ENCODE data around the gene GREB1L.

Gene GREB1L

DNA sequence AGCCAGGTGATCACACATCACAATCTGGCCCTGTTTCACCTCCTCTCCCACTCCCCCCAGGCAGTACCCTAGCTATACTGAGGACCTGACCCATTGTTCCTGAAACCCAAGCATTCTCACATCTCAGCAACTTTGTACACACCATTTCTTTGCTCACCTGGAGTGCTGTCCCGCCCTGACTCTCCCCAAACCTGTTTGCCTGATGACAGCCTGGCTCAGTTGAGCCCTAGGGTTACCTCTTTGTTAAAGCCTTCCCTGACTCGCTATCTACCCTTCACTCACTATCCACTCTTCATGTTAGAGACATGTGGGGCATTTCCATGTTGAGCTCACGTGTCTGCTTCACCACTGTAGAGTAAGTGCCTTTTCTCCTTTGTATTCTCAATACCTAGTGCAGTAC, 49.1 kb downstream of the GREB1L start:
- Histone ChIP-seq H3K9ac (ENCODE audit: low read length) (no peak overlapping the region), H3K4me1 (ENCODE audit: control insufficient read depth, low read depth, low read length) (peaks cover 5% of the 10 kb centered on the region), H3K27ac (ENCODE audit: low read length) (no peak overlapping the region), H3K27me3 (ENCODE audit: control insufficient read depth, insufficient read depth, low read length) (no peaks in the 10 kb centered on the region), H3K9me3 (ENCODE audit: control insufficient read depth, low read depth, low read length) (no peaks in the 10 kb centered on the region), H3K36me3 (ENCODE audit: control insufficient read depth, low read depth, low read length) (no peaks in the 10 kb centered on the region), H3K4me3 (ENCODE audit: low read length) (no peak overlapping the region)

DNA sequence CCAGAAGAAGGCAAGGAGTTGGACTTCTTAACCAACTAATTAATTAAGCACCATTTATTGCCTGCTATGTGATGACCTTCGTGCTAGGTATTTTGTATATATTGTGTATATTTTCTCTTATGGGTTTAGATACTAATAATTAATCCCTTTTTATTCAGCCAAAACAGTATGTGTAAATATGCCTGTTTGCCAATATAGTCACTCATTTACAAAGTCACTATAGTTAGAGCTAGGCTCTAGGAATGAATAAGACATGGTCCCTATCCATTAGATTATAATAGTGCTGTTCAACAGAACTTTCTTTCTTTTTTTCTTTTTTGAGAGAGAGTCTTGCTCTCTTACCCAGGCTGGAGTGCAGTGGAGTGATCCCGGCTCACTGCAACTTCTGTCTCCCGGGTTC, 51.4 kb downstream of the GREB1L start:
- no peak overlapping the region for H3K4me3 ChIP-seq (ENCODE audit: low read length)
- peaks cover 5% of the 10 kb centered on the region for H3K4me1 ChIP-seq (ENCODE audit: control insufficient read depth, low read depth, low read length)
- H3K9me3 ChIP-seq (ENCODE audit: control insufficient read depth, low read depth, low read length) = no peaks in the 10 kb centered on the region
- no peak overlapping the region for H3K27ac ChIP-seq (ENCODE audit: low read length)
- H3K27me3 ChIP-seq (ENCODE audit: control insufficient read depth, insufficient read depth, low read length) = no peaks in the 10 kb centered on the region
- no peaks in the 10 kb centered on the region for H3K36me3 ChIP-seq (ENCODE audit: control insufficient read depth, low read depth, low read length)
- H3K9ac ChIP-seq (ENCODE audit: low read length) = no peak overlapping the region

DNA sequence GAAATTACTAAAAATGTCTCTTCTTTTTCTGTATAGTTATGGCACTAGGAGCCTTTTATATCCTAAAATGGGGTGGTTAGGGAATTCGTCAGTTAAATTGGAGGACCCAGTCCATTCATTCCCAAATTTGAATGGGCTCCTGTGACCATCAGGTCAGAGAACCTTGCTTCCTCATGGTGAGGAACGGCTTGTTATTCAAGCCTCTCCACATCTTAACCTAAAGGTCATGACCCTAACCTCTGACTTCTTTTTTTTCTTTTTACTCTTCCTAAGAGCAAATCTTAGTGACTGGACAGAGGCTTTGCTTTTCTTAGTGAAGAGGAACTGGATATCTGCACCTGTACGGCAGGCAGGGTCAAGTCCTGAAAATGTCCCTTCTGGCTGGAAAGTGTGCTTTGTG, 53.1 kb downstream of the GREB1L start:
- Histone ChIP-seq H3K27me3 (ENCODE audit: control insufficient read depth, insufficient read depth, low read length) (no peaks in the 10 kb centered on the region), H3K4me3 (ENCODE audit: low read length) (no peak overlapping the region), H3K9me3 (ENCODE audit: control insufficient read depth, low read depth, low read length) (no peaks in the 10 kb centered on the region), H3K9ac (ENCODE audit: low read length) (no peak overlapping the region), H3K36me3 (ENCODE audit: control insufficient read depth, low read depth, low read length) (no peaks in the 10 kb centered on the region), H3K4me1 (ENCODE audit: control insufficient read depth, low read depth, low read length) (peaks cover 8% of the 10 kb centered on the region), H3K27ac (ENCODE audit: low read length) (no peak overlapping the region)

DNA sequence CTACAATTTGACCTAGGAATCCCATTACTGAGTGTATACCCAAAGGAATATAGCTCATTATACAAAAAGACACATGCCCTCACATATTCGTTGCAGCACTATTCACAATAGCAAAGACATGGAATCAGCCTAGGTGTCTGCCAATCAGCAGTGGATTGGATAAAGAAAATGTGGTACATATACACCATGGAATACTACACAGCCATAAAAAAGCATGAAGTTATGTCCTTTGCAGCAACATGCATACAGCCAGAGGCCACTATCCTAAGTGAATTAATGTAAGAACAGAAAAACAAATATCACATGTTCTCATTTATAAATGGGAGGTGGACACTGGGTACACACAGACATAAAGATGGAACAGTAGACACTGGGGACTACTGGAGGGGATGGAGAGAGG, 54.0 kb downstream of the GREB1L start:
- H3K9ac ChIP-seq (ENCODE audit: low read length) = no peak overlapping the region
- no peak overlapping the region for H3K27ac ChIP-seq (ENCODE audit: low read length)
- H3K27me3 ChIP-seq (ENCODE audit: control insufficient read depth, insufficient read depth, low read length) = no peaks in the 10 kb centered on the region
- no peak overlapping the region for H3K4me3 ChIP-seq (ENCODE audit: low read length)
- no peaks in the 10 kb centered on the region for H3K9me3 ChIP-seq (ENCODE audit: control insufficient read depth, low read depth, low read length)
- no peaks in the 10 kb centered on the region for H3K36me3 ChIP-seq (ENCODE audit: control insufficient read depth, low read depth, low read length)
- H3K4me1 ChIP-seq (ENCODE audit: control insufficient read depth, low read depth, low read length) = peaks cover 17% of the 10 kb centered on the region

DNA sequence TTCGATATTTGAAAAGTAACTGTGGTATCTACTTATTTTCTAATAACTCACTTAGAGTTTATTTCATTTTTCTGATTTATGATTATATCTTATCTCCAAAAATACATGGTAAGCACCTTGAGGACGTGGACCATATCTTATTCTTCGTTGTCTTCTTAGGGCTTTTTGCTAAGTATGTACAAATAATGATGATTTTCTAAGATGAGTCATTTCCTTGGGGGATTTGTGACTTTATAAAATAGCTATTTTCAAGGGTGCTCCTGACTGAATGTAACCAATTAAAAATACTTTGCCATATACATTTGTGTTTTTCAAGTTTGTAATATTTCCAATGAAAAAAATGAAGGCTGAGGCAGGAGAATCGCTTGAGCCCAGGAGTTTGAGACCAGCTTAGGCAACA, 56.3 kb downstream of the GREB1L start:
- H3K9ac ChIP-seq (ENCODE audit: low read length) = no peak overlapping the region
- no peaks in the 10 kb centered on the region for H3K27me3 ChIP-seq (ENCODE audit: control insufficient read depth, insufficient read depth, low read length)
- no peaks in the 10 kb centered on the region for H3K36me3 ChIP-seq (ENCODE audit: control insufficient read depth, low read depth, low read length)
- peaks cover 22% of the 10 kb centered on the region for H3K4me1 ChIP-seq (ENCODE audit: control insufficient read depth, low read depth, low read length)
- no peaks in the 10 kb centered on the region for H3K9me3 ChIP-seq (ENCODE audit: control insufficient read depth, low read depth, low read length)
- no peak overlapping the region for H3K4me3 ChIP-seq (ENCODE audit: low read length)
- no peak overlapping the region for H3K27ac ChIP-seq (ENCODE audit: low read length)

DNA sequence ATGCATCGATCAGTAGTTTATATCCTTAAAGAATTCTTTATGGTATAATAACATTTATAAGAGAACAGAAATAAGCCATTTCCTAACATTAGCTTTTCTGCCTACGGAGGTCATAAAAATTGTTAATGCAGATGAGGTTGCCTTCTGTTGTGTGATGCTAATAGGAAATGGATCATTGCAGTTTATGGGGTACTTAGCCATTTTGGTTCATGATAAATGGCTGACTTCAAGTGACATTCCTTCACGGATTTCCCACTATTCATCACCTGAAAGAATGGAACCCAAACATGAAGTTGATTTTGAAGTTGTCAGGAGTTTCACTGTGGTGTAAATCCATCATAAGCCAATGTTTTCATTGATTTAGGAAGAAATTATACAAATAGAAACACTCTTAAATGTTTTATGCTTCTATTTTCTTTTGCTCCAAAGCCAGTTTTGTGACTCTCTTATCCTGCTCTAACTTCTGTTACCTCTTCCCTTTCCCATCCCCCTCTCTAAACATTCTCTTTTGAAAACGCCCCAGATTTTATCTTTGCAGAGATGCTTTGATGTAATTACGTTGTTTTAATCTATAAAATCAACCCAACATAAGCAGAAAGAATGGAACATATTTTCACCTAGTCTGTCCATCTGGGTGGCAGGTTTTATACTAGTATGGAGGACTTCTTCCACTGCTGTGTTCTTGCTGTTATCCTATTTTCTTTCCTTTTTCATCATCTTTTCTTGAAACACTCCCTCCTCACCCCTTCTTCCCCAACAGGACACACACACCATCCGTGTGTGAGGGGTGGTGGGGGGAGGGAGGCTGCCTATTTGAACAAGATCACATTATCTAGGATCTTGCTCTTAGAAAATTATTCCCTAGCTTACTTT, 58.2 kb downstream of the GREB1L start:
- Histone ChIP-seq H3K27me3 (ENCODE audit: control insufficient read depth, insufficient read depth, low read length) (no peaks in the 10 kb centered on the region), H3K4me3 (ENCODE audit: low read length) (no peak overlapping the region), H3K9ac (ENCODE audit: low read length) (no peak overlapping the region), H3K9me3 (ENCODE audit: control insufficient read depth, low read depth, low read length) (no peaks in the 10 kb centered on the region), H3K4me1 (ENCODE audit: control insufficient read depth, low read depth, low read length) (peaks cover 22% of the 10 kb centered on the region), H3K36me3 (ENCODE audit: control insufficient read depth, low read depth, low read length) (no peaks in the 10 kb centered on the region), H3K27ac (ENCODE audit: low read length) (no peak overlapping the region)

DNA sequence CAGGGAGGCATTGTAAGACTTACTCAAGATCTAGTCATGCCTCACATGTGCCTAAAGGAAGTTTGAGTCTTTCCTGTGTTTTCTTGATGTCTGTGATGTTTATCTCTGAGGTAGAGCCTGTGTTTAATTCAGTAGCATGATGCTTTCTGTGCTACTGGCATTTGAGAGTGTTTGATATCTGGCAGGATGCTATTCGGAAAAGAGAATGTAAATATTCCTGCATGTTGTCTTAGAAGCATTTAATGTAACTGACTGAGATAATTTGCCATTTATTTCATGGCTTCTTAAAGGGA, 58.8 kb downstream of the GREB1L start:
- no peak overlapping the region for H3K27ac ChIP-seq (ENCODE audit: low read length)
- no peak overlapping the region for H3K4me3 ChIP-seq (ENCODE audit: low read length)
- peaks cover 19% of the 10 kb centered on the region for H3K4me1 ChIP-seq (ENCODE audit: control insufficient read depth, low read depth, low read length)
- no peaks in the 10 kb centered on the region for H3K36me3 ChIP-seq (ENCODE audit: control insufficient read depth, low read depth, low read length)
- H3K9ac ChIP-seq (ENCODE audit: low read length) = no peak overlapping the region
- no peaks in the 10 kb centered on the region for H3K27me3 ChIP-seq (ENCODE audit: control insufficient read depth, insufficient read depth, low read length)
- H3K9me3 ChIP-seq (ENCODE audit: control insufficient read depth, low read depth, low read length) = no peaks in the 10 kb centered on the region

DNA sequence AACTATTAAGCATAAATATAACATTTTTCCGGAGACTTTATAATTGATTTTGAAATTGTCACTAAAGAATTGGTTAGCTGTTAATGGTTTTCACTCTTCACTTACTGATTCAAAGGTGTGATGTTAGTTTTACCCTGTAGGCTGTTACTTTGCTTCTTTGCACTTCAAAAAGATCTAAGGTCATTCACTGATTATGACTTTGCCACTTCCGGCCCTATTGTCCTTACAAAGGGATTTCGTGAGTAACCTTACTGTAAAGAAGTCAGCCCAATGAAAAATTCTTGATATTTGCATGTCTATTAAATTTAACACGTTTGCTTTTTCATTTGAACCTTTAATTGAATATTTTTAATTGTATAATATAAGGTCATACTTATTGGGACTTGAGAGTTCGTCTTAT, 61.4 kb downstream of the GREB1L start:
- H3K9ac ChIP-seq (ENCODE audit: low read length) = no peak overlapping the region
- H3K27ac ChIP-seq (ENCODE audit: low read length) = no peak overlapping the region
- H3K9me3 ChIP-seq (ENCODE audit: control insufficient read depth, low read depth, low read length) = no peaks in the 10 kb centered on the region
- H3K36me3 ChIP-seq (ENCODE audit: control insufficient read depth, low read depth, low read length) = no peaks in the 10 kb centered on the region
- H3K4me1 ChIP-seq (ENCODE audit: control insufficient read depth, low read depth, low read length) = peaks cover 23% of the 10 kb centered on the region
- H3K27me3 ChIP-seq (ENCODE audit: control insufficient read depth, insufficient read depth, low read length) = no peaks in the 10 kb centered on the region
- no peak overlapping the region for H3K4me3 ChIP-seq (ENCODE audit: low read length)

DNA sequence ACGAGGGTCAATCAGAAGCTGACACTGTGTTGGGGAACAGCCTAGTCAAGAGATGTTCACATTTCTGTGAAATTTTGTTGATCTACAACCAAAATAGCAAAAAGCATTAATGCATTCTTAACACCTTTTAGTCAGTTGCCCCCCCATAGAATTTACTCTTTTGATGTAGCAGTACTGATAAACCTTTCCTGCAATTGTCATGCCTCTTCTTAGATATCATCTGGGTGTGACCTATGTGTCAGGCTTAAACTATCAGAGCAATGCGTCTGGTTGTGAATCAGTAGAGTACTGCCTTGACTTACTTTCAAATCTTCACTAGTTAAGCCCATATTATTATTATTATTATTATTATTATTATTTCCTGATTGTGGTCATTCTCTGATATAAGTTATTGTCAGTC, 61.9 kb downstream of the GREB1L start:
- H3K4me1 ChIP-seq (ENCODE audit: control insufficient read depth, low read depth, low read length) = peaks cover 23% of the 10 kb centered on the region

DNA sequence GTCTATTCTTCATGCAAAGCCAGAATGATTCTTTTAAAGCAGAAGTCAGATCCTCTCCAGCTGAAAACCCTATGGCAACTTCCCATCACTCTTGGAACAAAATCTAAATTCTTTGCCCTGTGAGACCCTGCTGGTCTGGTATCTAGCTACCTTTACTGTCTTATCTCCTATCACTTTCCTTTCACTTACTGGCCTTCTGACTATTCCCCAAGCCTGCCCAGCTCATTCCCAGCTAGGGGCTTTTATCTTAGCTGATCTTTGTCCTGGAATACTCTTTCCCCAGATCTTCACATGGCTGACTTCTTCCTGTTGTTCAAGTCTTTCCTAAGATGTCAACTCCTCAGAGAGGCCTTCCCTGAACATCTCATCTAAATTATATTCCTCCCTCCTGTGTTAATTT, 63.6 kb downstream of the GREB1L start:
- no peak overlapping the region for H3K9ac ChIP-seq (ENCODE audit: low read length)
- no peaks in the 10 kb centered on the region for H3K36me3 ChIP-seq (ENCODE audit: control insufficient read depth, low read depth, low read length)
- H3K27me3 ChIP-seq (ENCODE audit: control insufficient read depth, insufficient read depth, low read length) = no peaks in the 10 kb centered on the region
- no peak overlapping the region for H3K4me3 ChIP-seq (ENCODE audit: low read length)
- peaks cover 15% of the 10 kb centered on the region for H3K4me1 ChIP-seq (ENCODE audit: control insufficient read depth, low read depth, low read length)
- H3K9me3 ChIP-seq (ENCODE audit: control insufficient read depth, low read depth, low read length) = no peaks in the 10 kb centered on the region
- no peak overlapping the region for H3K27ac ChIP-seq (ENCODE audit: low read length)

More for the DNA sequence above, 61.9 kb downstream of the GREB1L start:
- no peaks in the 10 kb centered on the region for H3K36me3 ChIP-seq (ENCODE audit: control insufficient read depth, low read depth, low read length)
- H3K27ac ChIP-seq (ENCODE audit: low read length) = no peak overlapping the region
- no peaks in the 10 kb centered on the region for H3K27me3 ChIP-seq (ENCODE audit: control insufficient read depth, insufficient read depth, low read length)
- H3K4me3 ChIP-seq (ENCODE audit: low read length) = no peak overlapping the region
- H3K9me3 ChIP-seq (ENCODE audit: control insufficient read depth, low read depth, low read length) = no peaks in the 10 kb centered on the region
- H3K9ac ChIP-seq (ENCODE audit: low read length) = no peak overlapping the region

DNA sequence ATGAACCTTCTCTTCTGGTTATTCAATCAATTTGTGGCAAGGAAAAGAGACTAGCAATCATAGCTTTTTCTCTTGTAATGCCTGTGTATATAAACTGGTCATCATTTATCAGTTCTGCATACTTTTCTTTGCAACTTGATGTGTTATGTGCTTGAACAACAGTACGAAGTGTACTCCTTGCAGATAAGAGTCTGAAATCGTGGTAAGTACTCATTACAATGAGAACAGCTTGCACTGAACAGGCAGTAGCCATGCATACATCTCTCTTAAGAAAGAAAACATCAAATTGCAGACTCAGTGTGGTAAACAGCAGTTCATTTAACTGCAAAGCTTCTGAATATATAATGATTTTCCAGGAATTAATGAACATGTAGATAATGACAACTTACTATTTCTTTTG, 64.3 kb downstream of the GREB1L start:
- no peak overlapping the region for H3K27ac ChIP-seq (ENCODE audit: low read length)
- H3K9ac ChIP-seq (ENCODE audit: low read length) = no peak overlapping the region
- no peaks in the 10 kb centered on the region for H3K27me3 ChIP-seq (ENCODE audit: control insufficient read depth, insufficient read depth, low read length)
- no peaks in the 10 kb centered on the region for H3K9me3 ChIP-seq (ENCODE audit: control insufficient read depth, low read depth, low read length)
- H3K4me3 ChIP-seq (ENCODE audit: low read length) = no peak overlapping the region
- H3K4me1 ChIP-seq (ENCODE audit: control insufficient read depth, low read depth, low read length) = peaks cover 8% of the 10 kb centered on the region
- no peaks in the 10 kb centered on the region for H3K36me3 ChIP-seq (ENCODE audit: control insufficient read depth, low read depth, low read length)

DNA sequence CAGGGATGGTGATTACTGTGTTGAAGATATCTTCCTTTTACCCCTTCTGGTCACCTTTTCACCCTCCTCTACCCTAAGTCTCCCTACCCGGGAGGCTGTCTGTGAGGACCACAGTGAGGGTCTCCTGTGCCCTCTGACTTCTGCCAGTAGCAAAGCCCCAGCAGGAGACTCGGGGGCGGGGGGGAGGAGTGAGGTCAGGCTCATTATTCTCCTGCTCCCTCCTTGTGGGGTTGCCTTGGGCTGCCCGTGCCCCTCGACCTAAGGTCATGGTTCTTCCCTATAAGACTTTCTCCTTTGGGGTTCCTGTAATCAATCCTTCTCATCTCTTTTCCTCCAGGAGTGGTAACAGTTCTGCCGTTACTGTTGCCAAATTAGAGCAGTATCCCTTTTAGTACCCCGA, 65.5 kb downstream of the GREB1L start:
- peaks cover 8% of the 10 kb centered on the region for H3K4me1 ChIP-seq (ENCODE audit: control insufficient read depth, low read depth, low read length)
- H3K27ac ChIP-seq (ENCODE audit: low read length) = no peak overlapping the region
- H3K9ac ChIP-seq (ENCODE audit: low read length) = no peak overlapping the region
- H3K4me3 ChIP-seq (ENCODE audit: low read length) = no peak overlapping the region
- H3K9me3 ChIP-seq (ENCODE audit: control insufficient read depth, low read depth, low read length) = no peaks in the 10 kb centered on the region
- no peaks in the 10 kb centered on the region for H3K27me3 ChIP-seq (ENCODE audit: control insufficient read depth, insufficient read depth, low read length)
- H3K36me3 ChIP-seq (ENCODE audit: control insufficient read depth, low read depth, low read length) = no peaks in the 10 kb centered on the region

All from iPS-18a (cell line).